ENCODE results near the gene TMPRSS6.

GRCh38 chr22:37084385-37084784, 25.1 kb downstream of the TMPRSS6 start:
- TF ChIP-seq, protein P1, sequence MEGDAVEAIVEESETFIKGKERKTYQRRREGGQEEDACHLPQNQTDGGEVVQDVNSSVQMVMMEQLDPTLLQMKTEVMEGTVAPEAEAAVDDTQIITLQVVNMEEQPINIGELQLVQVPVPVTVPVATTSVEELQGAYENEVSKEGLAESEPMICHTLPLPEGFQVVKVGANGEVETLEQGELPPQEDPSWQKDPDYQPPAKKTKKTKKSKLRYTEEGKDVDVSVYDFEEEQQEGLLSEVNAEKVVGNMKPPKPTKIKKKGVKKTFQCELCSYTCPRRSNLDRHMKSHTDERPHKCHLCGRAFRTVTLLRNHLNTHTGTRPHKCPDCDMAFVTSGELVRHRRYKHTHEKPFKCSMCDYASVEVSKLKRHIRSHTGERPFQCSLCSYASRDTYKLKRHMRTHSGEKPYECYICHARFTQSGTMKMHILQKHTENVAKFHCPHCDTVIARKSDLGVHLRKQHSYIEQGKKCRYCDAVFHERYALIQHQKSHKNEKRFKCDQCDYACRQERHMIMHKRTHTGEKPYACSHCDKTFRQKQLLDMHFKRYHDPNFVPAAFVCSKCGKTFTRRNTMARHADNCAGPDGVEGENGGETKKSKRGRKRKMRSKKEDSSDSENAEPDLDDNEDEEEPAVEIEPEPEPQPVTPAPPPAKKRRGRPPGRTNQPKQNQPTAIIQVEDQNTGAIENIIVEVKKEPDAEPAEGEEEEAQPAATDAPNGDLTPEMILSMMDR (IDR thresholded peaks at IDR 0.05; ENCODE audit: low read depth, low read length): no peak
- TF ChIP-seq EZH2phosphoT487 (IDR thresholded peaks at IDR 0.05; ENCODE audit: low read depth): no peak
